SK-N-MC (cell line): ENCODE results near the gene USP33.

Experiments used
- EZH2 ChIP-seq: fragments of 200-600 bp; sonication (generic); IDR thresholded peaks from one replicate; pipeline ENCODE4 v1.6.1; 2017; ENCODE audit warnings: antibody characterized with exemption
- FOXP2 ChIP-seq: optimal IDR thresholded peaks from 2 replicates; pipeline ENCODE3; 2011; ENCODE audit warnings: mild to moderate bottlenecking, moderate library complexity; ENCODE audit not compliant: insufficient read depth; ENCODE audit errors: extremely low read length, control extremely low read depth
- POLR2AphosphoS5 ChIP-seq: IDR thresholded peaks from 2 replicates; pipeline ENCODE4 v1.6.1; 2012; ENCODE audit warnings: mild to moderate bottlenecking, low read depth, low read length, borderline replicate concordance

DNA sequence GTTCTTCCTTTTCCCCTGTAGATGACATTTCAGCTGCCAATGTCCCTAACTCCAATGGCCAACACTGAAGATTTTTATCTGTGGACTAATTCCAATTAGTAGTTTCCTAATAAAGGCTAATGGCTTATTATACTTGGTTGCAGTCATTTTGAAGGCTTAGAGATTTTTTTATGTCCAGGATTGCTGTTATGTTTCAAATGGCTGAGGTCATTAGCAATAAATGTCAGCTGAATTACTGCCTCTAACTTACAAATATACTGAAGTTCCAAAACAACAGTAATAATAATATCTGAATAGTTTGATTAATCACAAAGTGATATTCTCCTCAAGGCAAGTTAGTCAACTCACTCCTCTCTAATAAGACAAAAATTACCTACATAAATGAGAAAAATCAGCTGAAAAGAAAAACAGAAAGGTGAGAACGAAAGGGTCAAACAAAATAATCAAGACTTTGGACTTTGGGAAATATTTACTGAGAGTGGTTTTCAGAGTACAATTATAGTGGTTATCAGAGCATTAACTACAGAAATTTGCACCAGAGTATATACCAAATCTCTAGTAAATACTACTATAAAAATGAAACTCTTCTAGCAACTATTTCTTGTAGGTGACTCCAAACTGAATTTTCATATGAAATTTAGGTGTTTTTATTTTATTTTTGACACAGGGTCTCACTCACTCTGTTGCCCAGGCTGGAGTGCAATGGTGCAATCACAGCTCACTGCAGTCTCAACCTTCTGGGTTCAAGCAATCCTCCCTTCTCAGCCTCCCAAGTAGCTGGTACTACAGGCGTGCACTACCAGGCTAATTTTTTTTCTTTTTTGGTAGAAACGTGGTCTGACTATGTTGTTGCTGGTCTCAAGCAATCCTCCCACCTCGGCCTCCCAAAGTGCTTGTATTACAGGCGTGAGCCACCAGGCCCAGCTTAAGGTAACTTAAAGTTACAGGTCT, 80.7 kb downstream of the USP33 start:
- TF ChIP-seq EZH2 (no peak), POLR2AphosphoS5 (no peak), FOXP2 (no peak)
